SK-N-SH treated with all-trans-retinoic acid at 6 μM for 48 hours (cell line): ENCODE data around the gene USP24.
"Not testable (repeated sequence)": the region's sequence is repeated elsewhere in the genome, so short reads cannot be mapped to it uniquely, and the experiment has no call there.

Source experiments
- BACH2 ChIP-seq: fragments of 250-450 bp; sonication (Bioruptor Pico); IDR thresholded peaks from 2 replicates; pipeline ENCODE4 v1.9.0; 2021; ENCODE audit warnings: mild to moderate bottlenecking, borderline replicate concordance
- CSDC2 ChIP-seq: fragments of 250-450 bp; sonication (Bioruptor Pico); IDR thresholded peaks from 2 replicates; pipeline ENCODE4 v1.5.0; 2020; ENCODE audit warnings: mild to moderate bottlenecking, moderate library complexity
- SNAI2 ChIP-seq: fragments of 250-450 bp; sonication (Bioruptor Pico); IDR thresholded peaks from 2 replicates; pipeline ENCODE4 v1.5.0; 2020; ENCODE audit warnings: mild to moderate bottlenecking, moderate library complexity
- TSHZ2 ChIP-seq: fragments of 250-450 bp; sonication (Bioruptor Pico); IDR thresholded peaks from 2 replicates; pipeline ENCODE4 v1.5.0; 2020; ENCODE audit warnings: mild to moderate bottlenecking, moderate library complexity
- ZC3H10 ChIP-seq: fragments of 250-450 bp; sonication (Bioruptor Pico); IDR thresholded peaks from 2 replicates; pipeline ENCODE4 v1.5.1; 2021; ENCODE audit warnings: mild to moderate bottlenecking, moderate library complexity
- ZFP3 ChIP-seq: fragments of 250-450 bp; sonication (Bioruptor Pico); IDR thresholded peaks from 2 replicates; pipeline ENCODE4 v1.5.0; 2020; ENCODE audit warnings: mild to moderate bottlenecking, moderate library complexity
- ZNF565 ChIP-seq: fragments of 450-650 bp; formaldehyde crosslinking; conservative IDR thresholded peaks from 2 replicates; pipeline ENCODE4 v1.5.0; 2020; ENCODE audit warnings: low read depth, mild to moderate bottlenecking, moderate library complexity
- ZNF8 ChIP-seq: fragments of 450-650 bp; formaldehyde crosslinking; IDR thresholded peaks from 2 replicates; pipeline ENCODE4 v1.5.0; 2020; ENCODE audit warnings: mild to moderate bottlenecking, moderate library complexity
- TF ChIP-seq, protein P1 (sequence below): fragments of 250-450 bp; sonication (Bioruptor Pico); IDR thresholded peaks from 2 replicates; pipeline ENCODE4 v1.8.0; 2020; ENCODE audit warnings: mild to moderate bottlenecking, moderate library complexity, borderline replicate concordance
- TF ChIP-seq, protein P2 (sequence below): fragments of 250-450 bp; sonication (Bioruptor Pico); IDR thresholded peaks from 2 replicates; pipeline ENCODE4 v1.5.1; 2021; ENCODE audit warnings: mild to moderate bottlenecking, moderate library complexity
- TF ChIP-seq, protein P3 (sequence below): fragments of 250-450 bp; sonication (Bioruptor Pico); IDR thresholded peaks from 2 replicates; pipeline ENCODE4 v1.5.1; 2020; ENCODE audit warnings: low read depth, mild to moderate bottlenecking, moderate library complexity

DNA sequence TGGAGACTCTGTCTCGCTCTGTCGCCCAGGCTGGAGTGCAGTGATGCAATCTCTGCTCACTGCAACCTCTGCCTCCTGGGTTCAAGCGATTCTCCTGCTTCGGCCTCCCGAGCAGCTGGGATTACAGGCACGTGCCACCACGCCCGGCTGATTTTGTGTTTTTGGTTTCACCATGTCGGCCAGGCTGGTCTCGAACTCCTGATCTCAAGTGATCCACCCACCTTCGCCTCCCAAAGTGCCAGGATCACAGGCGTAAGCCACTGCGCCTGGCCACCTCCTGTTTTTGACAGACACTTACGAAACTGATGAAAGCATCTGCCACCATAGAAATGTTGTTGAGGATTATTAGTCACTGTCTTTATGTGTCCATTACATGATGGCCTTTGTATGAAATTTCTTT lies 106.2 kb downstream of the USP24 start:
- TF ChIP-seq, protein P1, sequence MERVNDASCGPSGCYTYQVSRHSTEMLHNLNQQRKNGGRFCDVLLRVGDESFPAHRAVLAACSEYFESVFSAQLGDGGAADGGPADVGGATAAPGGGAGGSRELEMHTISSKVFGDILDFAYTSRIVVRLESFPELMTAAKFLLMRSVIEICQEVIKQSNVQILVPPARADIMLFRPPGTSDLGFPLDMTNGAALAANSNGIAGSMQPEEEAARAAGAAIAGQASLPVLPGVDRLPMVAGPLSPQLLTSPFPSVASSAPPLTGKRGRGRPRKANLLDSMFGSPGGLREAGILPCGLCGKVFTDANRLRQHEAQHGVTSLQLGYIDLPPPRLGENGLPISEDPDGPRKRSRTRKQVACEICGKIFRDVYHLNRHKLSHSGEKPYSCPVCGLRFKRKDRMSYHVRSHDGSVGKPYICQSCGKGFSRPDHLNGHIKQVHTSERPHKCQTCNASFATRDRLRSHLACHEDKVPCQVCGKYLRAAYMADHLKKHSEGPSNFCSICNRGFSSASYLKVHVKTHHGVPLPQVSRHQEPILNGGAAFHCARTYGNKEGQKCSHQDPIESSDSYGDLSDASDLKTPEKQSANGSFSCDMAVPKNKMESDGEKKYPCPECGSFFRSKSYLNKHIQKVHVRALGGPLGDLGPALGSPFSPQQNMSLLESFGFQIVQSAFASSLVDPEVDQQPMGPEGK = not testable (repeated sequence)
- TF ChIP-seq BACH2, ZFP3, ZNF8, SNAI2, ZC3H10, CSDC2, ZNF565, TSHZ2 (CRISPR knock-in tag): not testable (repeated sequence)
- TF ChIP-seq, protein P2, sequence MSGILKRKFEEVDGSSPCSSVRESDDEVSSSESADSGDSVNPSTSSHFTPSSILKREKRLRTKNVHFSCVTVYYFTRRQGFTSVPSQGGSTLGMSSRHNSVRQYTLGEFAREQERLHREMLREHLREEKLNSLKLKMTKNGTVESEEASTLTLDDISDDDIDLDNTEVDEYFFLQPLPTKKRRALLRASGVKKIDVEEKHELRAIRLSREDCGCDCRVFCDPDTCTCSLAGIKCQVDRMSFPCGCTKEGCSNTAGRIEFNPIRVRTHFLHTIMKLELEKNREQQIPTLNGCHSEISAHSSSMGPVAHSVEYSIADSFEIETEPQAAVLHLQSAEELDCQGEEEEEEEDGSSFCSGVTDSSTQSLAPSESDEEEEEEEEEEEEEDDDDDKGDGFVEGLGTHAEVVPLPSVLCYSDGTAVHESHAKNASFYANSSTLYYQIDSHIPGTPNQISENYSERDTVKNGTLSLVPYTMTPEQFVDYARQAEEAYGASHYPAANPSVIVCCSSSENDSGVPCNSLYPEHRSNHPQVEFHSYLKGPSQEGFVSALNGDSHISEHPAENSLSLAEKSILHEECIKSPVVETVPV (CRISPR knock-in tag) = not testable (repeated sequence)
- TF ChIP-seq, protein P3, sequence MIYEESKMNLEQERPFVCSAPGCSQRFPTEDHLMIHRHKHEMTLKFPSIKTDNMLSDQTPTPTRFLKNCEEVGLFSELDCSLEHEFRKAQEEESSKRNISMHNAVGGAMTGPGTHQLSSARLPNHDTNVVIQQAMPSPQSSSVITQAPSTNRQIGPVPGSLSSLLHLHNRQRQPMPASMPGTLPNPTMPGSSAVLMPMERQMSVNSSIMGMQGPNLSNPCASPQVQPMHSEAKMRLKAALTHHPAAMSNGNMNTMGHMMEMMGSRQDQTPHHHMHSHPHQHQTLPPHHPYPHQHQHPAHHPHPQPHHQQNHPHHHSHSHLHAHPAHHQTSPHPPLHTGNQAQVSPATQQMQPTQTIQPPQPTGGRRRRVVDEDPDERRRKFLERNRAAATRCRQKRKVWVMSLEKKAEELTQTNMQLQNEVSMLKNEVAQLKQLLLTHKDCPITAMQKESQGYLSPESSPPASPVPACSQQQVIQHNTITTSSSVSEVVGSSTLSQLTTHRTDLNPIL (CRISPR knock-in tag) = not testable (repeated sequence)
